ENCODE results near the gene MGLL. TPM values are rescaled to one million over a fixed set of nuclear protein-coding genes. Genes with fewer than 3 reads are reported as not detected.
"Not testable (repeated sequence)": the region's sequence is repeated elsewhere in the genome, so short reads cannot be mapped to it uniquely, and the experiment has no call there.

MGLL gene
- total RNA-seq, 4 donors from 2014 or later = 12.6 to 44.8 (median 32.3) TPM

GRCh38 chr3:127686512-127686894 lies 135.8 kb downstream of the MGLL start:
- no peaks in the 10 kb centered on the region for H3K36me3 ChIP-seq
- H3K27me3 ChIP-seq = no peaks in the 10 kb centered on the region
- no peaks in the 10 kb centered on the region for H3K4me1 ChIP-seq
- no peaks in the 10 kb centered on the region for H3K9me3 ChIP-seq
- no peak for TF ChIP-seq CTCF (IDR thresholded peaks at IDR 0.05)
- no peak for TF ChIP-seq POLR2A (IDR thresholded peaks at IDR 0.05)
- H3K4me3 ChIP-seq = no peak overlapping the region
- H3K27ac ChIP-seq = no peak overlapping the region
- intact Hi-C loops (cut with DNase I; ENCODE audit: low total_unique reads) = no loop called here
- no peak for DNase-seq

GRCh38 chr3:127685708-127686511 lies 136.4 kb downstream of the MGLL start:
- Histone ChIP-seq H3K36me3 (no peaks in the 10 kb centered on the region), H3K27me3 (no peaks in the 10 kb centered on the region), H3K4me3 (no peak overlapping the region), H3K4me1 (no peaks in the 10 kb centered on the region), H3K9me3 (no peaks in the 10 kb centered on the region), H3K27ac (no peak overlapping the region)
- DNase-seq = no peak
- TF ChIP-seq POLR2A (IDR thresholded peaks at IDR 0.05) (no peak), CTCF (IDR thresholded peaks at IDR 0.05) (no peak)
- intact Hi-C loops (cut with DNase I; ENCODE audit: low total_unique reads) = no loop called here

GRCh38 chr3:127684871-127685707 lies 137.2 kb downstream of the MGLL start:
- DNase-seq = peak; percentile 10 to 11
- Histone ChIP-seq H3K9me3 (no peaks in the 10 kb centered on the region), H3K27ac (no peak overlapping the region), H3K4me1 (no peaks in the 10 kb centered on the region), H3K4me3 (no peak overlapping the region), H3K27me3 (no peaks in the 10 kb centered on the region), H3K36me3 (no peaks in the 10 kb centered on the region)
- intact Hi-C loops (cut with DNase I; ENCODE audit: low total_unique reads) = no loop called here
- no peak for TF ChIP-seq CTCF (IDR thresholded peaks at IDR 0.05)
- no peak for TF ChIP-seq POLR2A (IDR thresholded peaks at IDR 0.05)

GRCh38 chr3:127682561-127682960 lies 139.8 kb downstream of the MGLL start:
- Histone ChIP-seq H3K4me1 (no peaks in the 10 kb centered on the region), H3K9me3 (no peaks in the 10 kb centered on the region), H3K27me3 (no peaks in the 10 kb centered on the region), H3K27ac (no peak overlapping the region), H3K36me3 (no peaks in the 10 kb centered on the region), H3K4me3 (no peak overlapping the region)
- TF ChIP-seq CTCF (IDR thresholded peaks at IDR 0.05) (no peak), POLR2A (IDR thresholded peaks at IDR 0.05) (no peak)
- intact Hi-C loops (cut with DNase I; ENCODE audit: low total_unique reads) = no loop called here
- peak; percentile 6 to 8 for DNase-seq

- H3K27ac ChIP-seq; H3K36me3 ChIP-seq; H3K27me3 ChIP-seq; H3K4me3 ChIP-seq; intact Hi-C loops (cut with DNase I; ENCODE audit: low total_unique reads); H3K4me1 ChIP-seq; H3K9me3 ChIP-seq: not testable (repeated sequence)
- peak in 1 of 2 donors; percentile 5 for DNase-seq
Observed at GRCh38 chr3:127682175-127682554, 140.2 kb downstream of the MGLL start.
